ENCODE data around the gene ODR4. TPM values are rescaled to one million over a fixed set of nuclear protein-coding genes. Genes with fewer than 3 reads are reported as not detected.
A peak's percentile ranks its signal among the peaks of the same experiment; 100 is the strongest.

ODR4 gene
- total and polyA plus RNA-seq, 2 donors (not counting 3 experiments of a cell fraction or from before 2014, with no cell fraction given): 6.0 to 18.6 TPM

DNA sequence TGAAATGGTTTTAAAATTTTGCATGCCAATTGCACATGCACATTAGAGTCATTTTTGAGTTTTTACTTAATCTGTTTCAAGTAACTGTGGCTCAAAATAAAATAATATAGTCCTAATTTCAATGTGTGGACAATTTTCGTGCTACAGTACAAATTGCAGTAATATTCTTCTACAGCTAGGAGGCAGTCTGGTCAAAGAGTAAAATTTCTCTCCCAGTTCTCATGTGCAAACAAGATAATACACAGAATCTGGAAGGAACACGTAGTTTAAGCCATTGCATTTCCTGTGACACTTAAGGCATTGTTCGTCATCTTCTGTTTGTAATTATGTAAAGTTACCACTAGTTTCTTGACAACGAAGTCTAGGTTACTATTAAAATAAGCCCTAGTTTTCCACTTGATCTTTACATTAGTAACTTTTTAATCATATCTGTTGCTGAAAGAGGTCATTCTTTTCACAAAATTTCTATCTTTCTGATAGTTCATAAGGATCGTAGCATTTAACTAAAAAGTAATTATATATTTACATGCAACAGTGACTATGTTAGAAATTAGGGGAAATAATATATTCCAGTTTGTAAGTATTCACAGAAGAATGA is 28.9 kb downstream of the ODR4 start:
- H4K20me1 ChIP-seq (replicated peaks; ENCODE audit: control insufficient read depth, extremely low read depth, insufficient read depth, low read length): no peaks in the 10 kb centered on the region
- ChIA-PET CTCF (interaction anchor here (0.5 to 1.8 kb wide), 40 partner anchors 9 to 1116 kb away, joined by 3 to 25 read pairs (median 4); partner anchors contain the start of genes ODR4, PTGS2 and TPR), POLR2A (no interaction called here)
- no peak for TF ChIP-seq POLR2AphosphoS5 (IDR thresholded peaks at IDR 0.05; ENCODE audit: insufficient read depth, low read depth, low read length)
- TF ChIP-seq, protein P1, sequence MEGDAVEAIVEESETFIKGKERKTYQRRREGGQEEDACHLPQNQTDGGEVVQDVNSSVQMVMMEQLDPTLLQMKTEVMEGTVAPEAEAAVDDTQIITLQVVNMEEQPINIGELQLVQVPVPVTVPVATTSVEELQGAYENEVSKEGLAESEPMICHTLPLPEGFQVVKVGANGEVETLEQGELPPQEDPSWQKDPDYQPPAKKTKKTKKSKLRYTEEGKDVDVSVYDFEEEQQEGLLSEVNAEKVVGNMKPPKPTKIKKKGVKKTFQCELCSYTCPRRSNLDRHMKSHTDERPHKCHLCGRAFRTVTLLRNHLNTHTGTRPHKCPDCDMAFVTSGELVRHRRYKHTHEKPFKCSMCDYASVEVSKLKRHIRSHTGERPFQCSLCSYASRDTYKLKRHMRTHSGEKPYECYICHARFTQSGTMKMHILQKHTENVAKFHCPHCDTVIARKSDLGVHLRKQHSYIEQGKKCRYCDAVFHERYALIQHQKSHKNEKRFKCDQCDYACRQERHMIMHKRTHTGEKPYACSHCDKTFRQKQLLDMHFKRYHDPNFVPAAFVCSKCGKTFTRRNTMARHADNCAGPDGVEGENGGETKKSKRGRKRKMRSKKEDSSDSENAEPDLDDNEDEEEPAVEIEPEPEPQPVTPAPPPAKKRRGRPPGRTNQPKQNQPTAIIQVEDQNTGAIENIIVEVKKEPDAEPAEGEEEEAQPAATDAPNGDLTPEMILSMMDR (IDR thresholded peaks at IDR 0.05; ENCODE audit: extremely low read depth in 1 of 2, insufficient read depth in 1 of 2, low read depth in 1 of 2, low read length in 2 of 2): peak; percentile 47 to 66
- TF ChIP-seq JUN (IDR thresholded peaks at IDR 0.05; ENCODE audit: borderline replicate concordance, insufficient read depth, insufficient read length, low read depth): peak; percentile 50
- no peak for TF ChIP-seq FOS (IDR thresholded peaks at IDR 0.05; ENCODE audit: borderline replicate concordance, insufficient read depth, low read length)
- H3K9ac ChIP-seq (replicated peaks; ENCODE audit: extremely low read depth, insufficient read depth, low read length): peak overlapping the region; percentile 89
- H3K9me3 ChIP-seq (replicated peaks; ENCODE audit: control insufficient read depth, insufficient read depth, low read length): no peaks in the 10 kb centered on the region
- H3K4me2 ChIP-seq (ENCODE audit: insufficient read depth, low read length): peak overlapping the region; percentile 76
- H2AFZ ChIP-seq (ENCODE audit: low read depth, low read length): no peak overlapping the region
- intact Hi-C loops (cut with micrococcal nuclease): loop anchor here (1.0 to 10.0 kb wide), 12 partner anchors 30 to 581 kb away; partner anchors contain the start of genes ODR4, PLA2G4A, PTGS2 and TPR
- peaks cover 6% of the 10 kb centered on the region for H3K4me1 ChIP-seq (ENCODE audit: control insufficient read depth, extremely low read depth, insufficient read depth, low read length)
- no peak overlapping the region for H3K4me3 ChIP-seq (replicated peaks in 1 of 3; ENCODE audit: insufficient read depth in 1 of 3, low read depth in 1 of 3, low read length in 3 of 3)
- H3K27ac ChIP-seq (ENCODE audit: insufficient read depth, low read depth, low read length): peak overlapping the region; percentile 89
- DNase-seq (ENCODE audit: low read depth, low spot score) (peak; percentile 89), FAIRE-seq (peak; percentile 95)
- no peaks in the 10 kb centered on the region for H3K79me2 ChIP-seq (ENCODE audit: control insufficient read depth, insufficient read depth, low read length)
- no TSS peak for BruUV-seq (replicated peaks)
- no peaks in the 10 kb centered on the region for H3K9me1 ChIP-seq (replicated peaks; ENCODE audit: control insufficient read depth, extremely low read depth, insufficient read depth, low read length)
- H3K36me3 ChIP-seq (ENCODE audit: control insufficient read depth in 2 of 2, extremely low read depth in 1 of 2, insufficient read depth in 2 of 2, low read length in 2 of 2): peaks cover 0 to 9% of the 10 kb centered on the region in 2 experiments
- dilution Hi-C loops (cut with MboI; ENCODE audit: extremely low pct_ligation_motif_present, low sequenced_read_pairs): no loop called here
- H3K27me3 ChIP-seq (ENCODE audit: control insufficient read depth in 2 of 2, insufficient read depth in 2 of 2, low read length in 2 of 2): no peaks in the 10 kb centered on the region

GRCh38 chr1:186409091-186409490 is 33.5 kb downstream of the ODR4 start:
- CTCF ChIA-PET: no interaction called here
- Histone ChIP-seq H3K36me3 (ENCODE audit: control insufficient read depth in 2 of 2, extremely low read depth in 1 of 2, insufficient read depth in 2 of 2, low read length in 2 of 2) (peaks cover 0 to 12% of the 10 kb centered on the region in 2 experiments), H3K79me2 (ENCODE audit: control insufficient read depth, insufficient read depth, low read length) (no peaks in the 10 kb centered on the region)

More at GRCh38 chr1:186409091-186409490, 33.5 kb downstream of the ODR4 start:
- Histone ChIP-seq H3K9me1 (replicated peaks; ENCODE audit: control insufficient read depth, extremely low read depth, insufficient read depth, low read length) (no peaks in the 10 kb centered on the region), H3K27me3 (ENCODE audit: control insufficient read depth in 2 of 2, insufficient read depth in 2 of 2, low read length in 2 of 2) (no peaks in the 10 kb centered on the region), H3K4me2 (ENCODE audit: insufficient read depth, low read length) (no peak overlapping the region), H4K20me1 (replicated peaks; ENCODE audit: control insufficient read depth, extremely low read depth, insufficient read depth, low read length) (no peaks in the 10 kb centered on the region), H3K9me3 (replicated peaks; ENCODE audit: control insufficient read depth, insufficient read depth, low read length) (no peaks in the 10 kb centered on the region), H3K4me3 (replicated peaks in 1 of 3; ENCODE audit: insufficient read depth in 1 of 3, low read depth in 1 of 3, low read length in 3 of 3) (no peak overlapping the region), H3K4me1 (ENCODE audit: control insufficient read depth, extremely low read depth, insufficient read depth, low read length) (peaks cover 6% of the 10 kb centered on the region), H3K9ac (replicated peaks; ENCODE audit: extremely low read depth, insufficient read depth, low read length) (no peak overlapping the region), H3K27ac (ENCODE audit: insufficient read depth, low read depth, low read length) (no peak overlapping the region), H2AFZ (ENCODE audit: low read depth, low read length) (no peak overlapping the region)
- DNase-seq (ENCODE audit: low read depth, low spot score) (no peak), FAIRE-seq (no peak)
- intact Hi-C loops (cut with micrococcal nuclease): loop anchor here (10.0 kb wide), 1 partner anchor 416 kb away; the partner anchor contains the start of gene PLA2G4A
- POLR2A ChIA-PET: no interaction called here
- BruUV-seq (replicated peaks): no TSS peak
- dilution Hi-C loops (cut with MboI; ENCODE audit: extremely low pct_ligation_motif_present, low sequenced_read_pairs): no loop called here
- TF ChIP-seq MAX (IDR thresholded peaks at IDR 0.05; ENCODE audit: insufficient read depth, insufficient read length) (no peak), MYC (IDR thresholded peaks at IDR 0.05; ENCODE audit: low read depth, low read length) (no peak), EZH2 (IDR thresholded peaks at IDR 0.05; ENCODE audit: borderline replicate concordance, low read depth, low read length, severe bottlenecking) (no peak), JUN (IDR thresholded peaks at IDR 0.05; ENCODE audit: borderline replicate concordance, insufficient read depth, insufficient read length, low read depth) (no peak), FOS (IDR thresholded peaks at IDR 0.05; ENCODE audit: borderline replicate concordance, insufficient read depth, low read length) (no peak), POLR2A (IDR thresholded peaks at IDR 0.05; ENCODE audit: low read depth, low read length) (no peak), GATA2 (IDR thresholded peaks at IDR 0.05; ENCODE audit: insufficient read depth, insufficient read length, low read depth, low read length) (no peak), POLR2AphosphoS5 (IDR thresholded peaks at IDR 0.05; ENCODE audit: insufficient read depth, low read depth, low read length) (no peak)
- TF ChIP-seq, protein P1 (IDR thresholded peaks at IDR 0.05; ENCODE audit: extremely low read depth in 1 of 2, insufficient read depth in 1 of 2, low read depth in 1 of 2, low read length in 2 of 2): no peak

All from endothelial cell of umbilical vein (primary cell).